COLO829 (cell line): Measurements from ENCODE around the gene CLEC19A.

Experiments used
- DNase-seq: peaks from one replicate; pipeline ENCODE4 v3.0.0; 2012; ENCODE audit warnings: low spot score

Gene CLEC19A

GRCh38 chr16:19285431-19285830 lies at the start of gene CLEC19A:
TSS of gene CLEC19A (plus strand) at chr16:19285731. CDS start at chr16:19285852, 121 bp downstream.
- no peak for DNase-seq

DNA sequence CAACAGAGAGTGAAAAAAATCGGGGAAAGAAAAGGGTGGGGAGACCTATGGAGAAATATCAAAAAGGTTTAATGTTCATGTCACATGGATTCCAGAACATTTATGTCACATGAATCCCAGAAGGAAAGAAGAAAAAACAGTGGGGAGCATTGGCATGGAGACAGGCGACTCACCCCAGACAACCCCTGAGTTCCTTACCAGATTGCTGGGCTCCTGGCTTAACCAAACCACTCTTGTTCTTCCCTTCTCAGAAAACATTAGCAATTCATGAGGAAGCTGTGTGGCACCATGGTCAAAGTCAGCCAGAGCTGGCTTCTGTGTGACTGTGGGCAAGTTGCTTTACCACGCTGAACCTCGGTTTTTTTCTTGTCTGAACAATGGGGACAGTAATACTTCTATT lies 49.6 kb upstream of the CLEC19A start:
- no peak for DNase-seq

DNA sequence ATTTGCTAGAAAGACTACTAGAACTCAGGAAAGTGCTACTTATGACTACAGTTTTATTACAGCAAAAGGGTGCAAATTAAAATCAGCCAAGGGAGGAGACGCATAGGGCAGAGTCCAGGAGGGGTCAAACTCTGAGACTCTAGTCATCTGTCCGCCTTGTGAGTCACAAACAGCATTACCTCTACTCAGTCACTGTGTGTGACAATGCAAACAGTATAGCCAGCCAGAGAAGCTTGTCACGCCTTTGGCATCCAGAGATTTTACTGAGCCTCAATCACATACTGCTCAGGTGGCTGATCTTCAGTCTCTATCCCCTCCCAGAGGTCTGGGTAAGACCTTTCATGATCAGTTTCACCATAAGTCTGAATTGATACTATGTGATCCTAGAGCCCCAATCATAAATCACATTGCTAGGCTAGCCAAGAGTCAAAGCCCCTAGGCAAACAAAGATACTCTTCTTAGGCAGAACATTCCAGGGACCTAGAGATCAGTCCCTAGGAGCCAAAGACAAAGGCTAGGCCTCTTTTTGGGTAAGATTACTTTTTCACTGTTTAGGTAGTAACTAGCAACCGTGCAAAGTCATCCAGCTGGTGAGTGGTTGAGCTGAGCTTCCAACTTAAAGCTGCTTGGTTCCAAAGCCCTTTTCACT lies 48.8 kb upstream of the CLEC19A start:
- no peak for DNase-seq

DNA sequence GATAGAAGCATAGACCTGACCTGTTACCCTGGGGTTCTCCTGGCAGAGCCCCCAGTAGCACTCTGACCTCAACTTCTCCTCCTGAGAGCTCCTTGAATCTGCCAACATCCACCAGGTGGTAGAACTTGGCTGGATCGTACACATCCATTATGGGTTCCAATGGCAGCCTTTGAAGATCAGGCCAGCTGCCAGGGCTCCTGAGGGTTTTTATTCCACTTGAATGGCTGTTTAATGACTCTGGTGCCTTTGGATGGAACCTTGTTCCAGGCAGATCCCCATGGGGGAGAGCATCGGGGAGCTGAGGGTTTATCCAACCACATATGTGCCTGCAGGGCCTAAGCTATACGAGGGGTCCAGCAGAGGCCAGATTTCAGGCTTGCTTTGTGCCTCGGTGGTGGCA lies 47.1 kb upstream of the CLEC19A start:
- no peak for DNase-seq

DNA sequence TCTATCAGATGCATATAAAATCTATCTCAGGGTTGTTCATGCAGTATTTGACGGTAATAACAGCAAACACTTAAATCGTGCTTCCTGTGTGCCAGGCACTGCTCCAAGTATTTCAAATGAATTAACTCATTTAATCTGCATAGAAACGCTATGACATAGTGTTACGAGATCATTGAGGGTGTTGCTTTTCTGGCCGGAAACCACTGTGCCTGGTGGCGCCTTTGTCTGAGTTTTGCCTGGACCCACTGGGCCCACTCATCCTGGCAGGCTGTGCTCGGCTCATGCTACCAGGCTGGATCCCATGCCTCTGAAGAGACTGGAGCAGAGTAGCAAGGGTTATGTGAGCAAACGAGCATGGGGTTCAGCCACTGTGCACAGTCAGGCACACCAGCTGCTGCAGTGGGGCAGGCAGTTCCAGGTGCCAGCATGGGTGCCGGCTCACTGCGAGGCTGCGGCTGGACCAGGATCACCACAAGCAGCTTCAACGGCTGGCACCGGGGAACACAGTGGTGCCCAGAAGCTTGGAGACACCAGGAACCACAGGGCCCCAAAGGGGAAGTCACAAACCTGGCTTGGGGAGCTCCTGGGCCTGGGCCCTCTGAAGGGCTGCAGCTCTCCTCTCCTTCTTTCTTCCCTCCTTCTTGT lies 45.9 kb upstream of the CLEC19A start:
- no peak for DNase-seq

DNA sequence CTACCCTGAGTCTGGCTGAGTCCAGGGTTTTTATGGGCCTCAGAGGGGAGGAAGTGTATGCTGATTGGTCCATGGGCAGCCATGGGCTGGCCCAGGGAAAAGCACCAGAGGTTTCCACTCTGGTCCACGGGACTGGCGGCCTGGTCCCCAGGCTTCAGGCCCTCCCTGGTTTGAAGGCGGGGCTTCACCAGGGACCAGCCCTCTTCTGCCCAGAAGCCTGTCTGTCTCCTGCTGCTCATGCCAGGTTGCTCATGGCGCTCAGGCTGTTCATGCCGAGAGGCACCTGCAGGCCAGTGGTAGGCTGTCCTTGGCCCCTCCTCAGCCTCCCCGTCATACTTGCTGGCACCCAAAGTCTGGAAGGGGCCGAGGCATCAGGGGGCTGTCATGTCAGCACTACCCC lies 45.0 kb upstream of the CLEC19A start:
- DNase-seq, result no peak

GRCh38 chr16:19241512-19241911 lies 44.0 kb upstream of the CLEC19A start:
- DNase-seq, result no peak

GRCh38 chr16:19242186-19242585 lies 43.3 kb upstream of the CLEC19A start:
- DNase-seq, result no peak

- no peak for DNase-seq
These were observed 42.5 kb upstream of the CLEC19A start for GRCh38 chr16:19242987-19243575.

DNA sequence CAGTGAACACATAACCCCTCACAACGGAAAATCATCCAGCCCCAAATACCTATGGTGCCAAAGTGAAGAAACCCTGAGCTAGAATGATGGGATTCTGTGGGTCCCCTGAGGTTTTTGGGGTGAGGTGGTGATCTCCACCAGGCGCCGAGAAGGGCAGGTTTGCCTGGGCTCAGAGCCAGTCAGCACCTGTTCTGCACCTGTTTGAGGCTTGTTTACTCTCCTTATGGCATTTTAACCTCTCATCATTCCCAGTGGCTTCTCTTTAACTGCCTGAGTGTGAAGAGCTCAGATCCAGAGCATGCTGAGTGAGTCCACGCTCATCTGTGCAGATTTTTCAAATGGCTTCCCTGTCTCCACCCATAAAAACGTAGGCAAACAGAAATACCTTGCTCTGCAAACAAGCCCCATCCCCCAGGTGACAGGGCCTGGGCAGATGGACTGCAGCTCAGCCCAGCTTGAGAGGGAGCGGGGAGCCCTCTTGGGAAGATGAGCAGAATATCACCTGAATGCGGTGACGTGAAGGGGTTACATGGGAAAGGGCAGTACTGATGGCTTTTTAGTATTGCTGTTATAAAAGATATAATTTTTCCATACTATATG lies 40.1 kb upstream of the CLEC19A start:
- no peak for DNase-seq

DNA sequence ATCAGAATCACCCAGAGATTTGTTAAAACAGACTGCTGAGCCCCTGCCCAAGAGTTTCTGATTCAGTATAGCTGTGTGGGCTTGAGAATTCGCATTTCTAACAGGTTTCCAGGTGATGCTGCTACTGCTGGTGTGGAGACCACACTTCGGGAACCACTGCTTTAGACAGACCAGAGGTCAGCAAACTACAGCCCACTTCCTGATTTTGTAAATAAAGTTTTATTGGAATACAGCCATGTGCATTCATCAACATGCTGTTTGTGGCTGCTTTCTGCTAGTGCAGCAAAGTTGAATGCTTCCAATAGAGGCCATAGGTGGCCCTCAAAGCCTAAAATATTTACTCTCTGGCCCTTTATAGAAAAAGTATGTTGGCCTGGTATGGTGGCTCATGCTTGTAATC lies 32.6 kb upstream of the CLEC19A start:
- DNase-seq, result no peak

DNA sequence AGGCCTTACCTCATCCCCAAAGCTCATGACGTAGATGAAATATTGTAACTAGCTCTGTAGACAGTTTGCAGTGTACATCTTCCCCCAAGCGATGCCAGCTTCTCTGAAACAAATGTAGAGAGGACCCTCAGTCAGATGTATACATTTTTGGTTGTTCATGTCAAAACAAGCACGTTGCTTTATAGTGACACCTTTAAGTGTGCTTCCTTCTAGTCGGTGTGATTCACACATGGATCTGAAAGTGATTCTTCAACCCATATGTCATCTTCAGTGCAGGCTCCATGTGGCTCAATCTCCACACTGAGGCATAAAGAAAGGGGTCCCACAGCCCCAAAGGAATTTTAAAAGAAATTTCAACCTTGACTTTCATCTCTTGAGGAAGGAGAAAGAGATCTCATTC lies 30.9 kb upstream of the CLEC19A start:
- no peak for DNase-seq

DNA sequence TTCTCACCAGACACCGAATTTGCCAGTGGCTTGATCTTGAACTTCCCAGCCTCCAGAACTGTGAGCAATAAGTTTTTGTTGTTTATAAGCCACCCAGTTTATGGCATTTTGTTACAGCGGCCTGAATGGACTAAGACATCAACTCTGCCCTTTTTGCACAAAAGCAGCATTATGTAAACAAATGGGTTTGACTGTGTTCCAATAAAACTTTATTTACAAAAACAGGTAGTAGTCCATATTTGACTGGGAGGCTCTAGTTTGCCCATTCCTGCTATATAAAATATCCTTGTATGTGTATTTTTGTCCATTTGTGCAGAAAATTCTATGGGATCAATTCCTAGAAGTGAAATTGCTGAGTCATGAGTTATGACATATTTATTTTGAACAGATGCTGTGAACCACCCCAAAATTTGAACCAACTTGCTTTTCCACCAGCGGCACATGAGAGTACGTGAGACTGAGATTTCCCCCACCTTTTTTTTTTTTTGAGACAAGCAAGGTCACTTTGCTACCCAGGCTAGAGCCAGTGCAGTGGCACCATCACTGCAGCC lies 21.3 kb upstream of the CLEC19A start:
- no peak for DNase-seq

- DNase-seq, result no peak
These were observed 20.1 kb upstream of the CLEC19A start for GRCh38 chr16:19265380-19265930.

- DNase-seq, result no peak
These were observed 18.8 kb upstream of the CLEC19A start for GRCh38 chr16:19266774-19267173.

GRCh38 chr16:19269098-19269497 lies 16.4 kb upstream of the CLEC19A start:
- DNase-seq, result no peak

DNA sequence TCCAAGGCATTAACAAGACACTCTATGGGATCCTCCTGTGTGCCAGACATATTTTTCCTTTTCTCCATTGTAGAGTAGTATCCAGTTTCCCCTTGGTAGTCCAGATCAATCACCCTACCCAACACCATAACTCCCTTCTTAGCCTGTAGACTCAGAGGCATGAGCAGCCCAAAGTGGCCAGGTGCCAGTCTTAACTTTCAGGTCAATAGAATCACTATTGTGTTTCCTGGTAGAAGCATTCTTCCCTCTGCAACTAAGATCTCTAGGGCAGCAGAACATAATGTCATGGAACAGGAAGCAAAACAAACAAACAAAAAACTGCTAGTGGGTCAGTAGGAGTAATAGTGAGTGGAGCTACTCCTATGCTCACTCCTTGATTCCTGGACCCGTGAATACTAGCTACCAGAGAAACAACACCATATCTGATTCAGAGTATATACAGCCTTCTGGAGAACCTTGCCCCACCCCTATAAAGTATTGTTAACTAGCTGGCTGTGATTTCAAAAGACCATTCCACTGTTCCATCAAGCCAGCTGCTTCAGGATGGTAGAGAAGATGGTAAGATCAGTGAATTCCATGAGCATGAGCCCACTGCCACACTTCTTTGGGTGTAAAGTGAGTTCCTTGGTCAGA lies 11.2 kb upstream of the CLEC19A start:
- no peak for DNase-seq

- no peak for DNase-seq
These were observed 7.1 kb upstream of the CLEC19A start for GRCh38 chr16:19278403-19278802.

GRCh38 chr16:19281246-19281645 lies 4.3 kb upstream of the CLEC19A start:
- no peak for DNase-seq

DNA sequence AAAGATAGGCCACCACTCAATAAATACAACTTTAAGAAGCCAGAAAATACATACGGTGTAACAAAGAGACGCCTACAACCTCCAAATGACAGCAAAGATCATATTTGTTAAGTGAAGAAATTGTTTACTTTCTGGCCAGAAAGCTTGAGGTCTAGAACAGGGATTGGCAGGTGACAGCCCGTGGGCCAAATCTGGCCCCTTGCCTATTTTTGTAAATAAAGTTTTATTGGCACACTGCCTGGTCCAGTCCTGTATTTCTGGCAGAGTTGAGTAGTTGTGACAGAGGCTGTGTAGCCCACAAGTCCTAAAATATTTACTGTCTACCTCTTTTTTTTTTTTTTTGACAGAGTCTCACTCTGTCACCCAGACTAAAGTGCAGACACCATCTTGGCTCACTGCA lies 3.4 kb upstream of the CLEC19A start:
- no peak for DNase-seq

DNA sequence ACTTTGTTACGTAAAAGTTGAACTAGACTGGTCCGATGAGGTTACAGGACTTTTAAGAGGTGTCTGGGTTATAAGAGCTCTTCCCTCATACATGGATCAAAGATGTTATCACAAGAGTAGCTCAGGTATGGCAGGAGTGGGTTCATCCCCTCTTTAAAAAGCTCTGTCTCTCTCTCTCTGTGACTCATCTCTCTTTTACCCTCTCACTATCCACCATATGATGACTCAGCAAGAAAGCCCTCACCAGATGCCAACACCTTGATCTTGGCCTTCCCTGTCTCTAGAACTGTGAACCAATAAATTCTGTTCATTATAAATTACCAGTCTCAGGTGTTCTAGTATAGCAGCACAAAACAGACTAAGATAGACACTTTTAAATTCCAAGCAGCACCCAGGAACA lies 1.9 kb upstream of the CLEC19A start:
- no peak for DNase-seq

DNA sequence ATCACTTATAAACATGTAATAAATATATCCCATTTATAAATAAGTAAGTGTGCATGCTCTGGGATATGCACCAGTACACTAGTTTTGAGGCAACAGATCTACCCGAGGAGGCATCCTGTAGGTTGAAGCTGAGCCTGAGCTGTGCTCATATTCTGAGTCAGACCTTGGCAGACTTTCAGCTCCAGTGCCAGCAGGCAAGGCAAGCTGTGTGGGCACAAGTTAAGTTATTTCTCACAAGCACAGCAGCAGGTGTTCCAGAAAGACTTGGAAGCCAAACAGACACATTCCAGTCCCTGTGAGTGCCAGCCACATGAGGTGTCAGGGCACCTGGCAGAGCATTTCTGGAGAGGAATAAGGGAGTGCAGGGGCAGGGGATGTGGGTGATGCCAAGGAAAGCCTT lies 1.3 kb upstream of the CLEC19A start:
- DNase-seq, result no peak
